GM12892 (cell line): ENCODE data around the gene DDX3Y.

Source experiments
- POLR2A ChIP-seq: IDR thresholded peaks from 2 replicates; pipeline ENCODE4 v1.6.1; 2011; ENCODE audit warnings: low read depth, low read length, control low read depth
- POLR2AphosphoS5 ChIP-seq: IDR thresholded peaks from 2 replicates; pipeline ENCODE4 v1.6.1; 2011; ENCODE audit warnings: low read depth, low read length, control low read depth

DNA sequence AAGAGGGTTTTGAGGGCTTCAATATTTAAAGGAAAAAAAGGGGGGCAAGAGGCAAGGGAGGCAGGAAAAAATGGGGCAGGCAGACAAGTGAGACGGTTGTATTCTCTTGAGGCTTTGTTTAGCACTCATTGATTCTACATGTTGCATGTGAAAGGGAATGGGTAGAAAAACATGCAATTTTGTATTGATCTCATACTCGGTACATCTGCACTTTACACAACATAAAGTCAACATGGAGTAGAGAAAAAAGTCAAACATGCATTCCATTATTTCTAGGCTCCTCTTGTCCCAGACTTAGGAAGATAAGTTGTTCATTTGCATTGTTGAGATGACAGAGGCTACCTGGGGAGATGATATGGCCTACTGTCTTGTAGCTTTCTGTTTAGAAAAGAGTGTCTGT is 36.7 kb upstream of the DDX3Y start:
- TF ChIP-seq POLR2A, result no peak
- TF ChIP-seq POLR2AphosphoS5, result no peak
